Esophagus muscularis mucosa (tissue), 4 donors: Measurements from ENCODE around the gene HAUS8. TPM values are rescaled to one million over a fixed set of nuclear protein-coding genes. Genes with fewer than 3 reads are reported as not detected.

Experiments used
- DNase-seq: peaks from one replicate; pipeline ENCODE4 v3.0.0-alpha.2; 2017; ENCODE audit errors: extremely low spot score
- H3K27ac ChIP-seq, 4 donors: fragments of 200-600 bp; sonication (generic); replicated peaks in 1 of 4; 1 replicate in 3 of 4; 2 replicates in 1 of 4; pipeline ENCODE4 v1.5.1; 2016 to 2019; ENCODE audit warnings: mild to moderate bottlenecking in 1 of 4
- H3K27me3 ChIP-seq, 4 donors: fragments of 200-600 bp; sonication (generic); one replicate each; pipeline versions ENCODE4 v1.5.1 to v1.6.0; 2016 to 2019
- H3K36me3 ChIP-seq, 4 donors: fragments of 200-600 bp; sonication (generic); one replicate each; pipeline ENCODE4 v1.5.1; 2016 to 2019
- H3K4me1 ChIP-seq, 4 donors: fragments of 200-600 bp; sonication (generic); one replicate each; pipeline ENCODE4 v1.5.1; 2016 to 2019
- H3K4me3 ChIP-seq, 4 donors: fragments of 200-600 bp; sonication (generic); 1 replicate in 2 of 4; 2 replicates in 2 of 4; pipeline ENCODE4 v1.5.1; 2016 to 2019; ENCODE audit warnings: mild to moderate bottlenecking in 4 of 4, moderate library complexity in 1 of 4
- H3K9me3 ChIP-seq, 4 donors: fragments of 200-600 bp; sonication (generic); 1 replicate in 3 of 4; 2 replicates in 1 of 4; pipeline ENCODE4 v1.5.1; 2016 to 2019
- CTCF ChIP-seq, 3 experiments: fragments of 200-600 bp in 2 of 3; fragments of 450-650 bp in 1 of 3; sonication (generic) in 2 of 3; IDR thresholded peaks; one replicate each; pipeline ENCODE4 v1.5.1; 2017 to 2019; ENCODE audit warnings: antibody characterized with exemption in 3 of 3, mild to moderate bottlenecking in 2 of 3, moderate library complexity in 1 of 3
- EP300 ChIP-seq: sonication (generic); formaldehyde crosslinking; IDR thresholded peaks from one replicate; pipeline ENCODE4 v1.6.1; 2017; ENCODE audit warnings: antibody characterized with exemption
- POLR2A ChIP-seq: fragments of 450-650 bp; IDR thresholded peaks from one replicate; pipeline ENCODE4 v1.6.1; 2017; ENCODE audit warnings: antibody characterized with exemption, moderate library complexity, mild to moderate bottlenecking, low read depth
- POLR2AphosphoS5 ChIP-seq, 2 donors: sonication (generic); formaldehyde crosslinking; IDR thresholded peaks; one replicate each; pipeline ENCODE4 v1.6.1; 2017; ENCODE audit warnings: antibody characterized with exemption in 2 of 2
- WGBS: methylation state at CpG from one replicate; pipeline ENCODE4 v1.1.5; 2018; 5-methylcytosine and 5-hydroxymethylcytosine counted together
- intact Hi-C: fragments of 100-400 bp; cut with DNase I; formaldehyde crosslinking; loops from one replicate; pipeline ENCODE4 v1.15.1; 2023
- total RNA-seq, 4 donors: library from RNA; depleted of rRNA; stranded (reverse); fragments of >200 nt; gene quantifications; one replicate each; pipeline versions ENCODE4 v1.1.0 to v1.2.1, GENCODE V29; 2016

Gene HAUS8
- total RNA-seq, 4 donors from 2014 or later: 3.3 to 6.6 (median 4.6) TPM

- no peaks in the 10 kb centered on the region for H3K27me3 ChIP-seq
- 73% methylated on average over 3 of the region's 4 CpGs for WGBS
- peak overlapping the region; percentile 39 to 55 (median 46) for H3K4me3 ChIP-seq
- H3K27ac ChIP-seq: peak overlapping the region; percentile 86 to 89 (median 88)
- peaks cover 0 to 7% (median 0%) of the 10 kb centered on the region in 4 donors for H3K36me3 ChIP-seq
- intact Hi-C loops: no loop called here
- H3K4me1 ChIP-seq: peaks cover 53 to 82% (median 78%) of the 10 kb centered on the region in 4 donors
- no peaks in the 10 kb centered on the region for H3K9me3 ChIP-seq
- TF ChIP-seq CTCF (IDR thresholded peaks at IDR 0.05) (no peak), POLR2A (no peak), EP300 (no peak), POLR2AphosphoS5 (IDR thresholded peaks at IDR 0.05) (no peak)
- no peak for DNase-seq
Observed at GRCh38 chr19:17080440-17080801, 5.2 kb upstream of the HAUS8 start.

GRCh38 chr19:17079710-17080439 is 4.6 kb upstream of the HAUS8 start:
- Histone ChIP-seq H3K27me3 (no peaks in the 10 kb centered on the region), H3K4me3 (peak overlapping the region; percentile 39 to 55 (median 46)), H3K36me3 (peaks cover 0 to 7% (median 0%) of the 10 kb centered on the region in 4 donors), H3K9me3 (no peaks in the 10 kb centered on the region), H3K27ac (peak overlapping the region; percentile 86 to 89 (median 88)), H3K4me1 (peaks cover 53 to 77% (median 72%) of the 10 kb centered on the region in 4 donors)
- DNase-seq: peak; percentile 95
- TF ChIP-seq POLR2AphosphoS5 (IDR thresholded peaks at IDR 0.05) (peak; percentile 62 to 77), CTCF (IDR thresholded peaks at IDR 0.05) (peak in 2 of 3 experiments; percentile 63 to 73), EP300 (no peak), POLR2A (no peak)
- intact Hi-C loops: loop anchor here (5.0 to 10.0 kb wide), 2 partner anchors 57 to 135 kb away; partner anchors contain the start of gene USE1
- 20% methylated on average over 21 of the region's 28 CpGs for WGBS

DNA sequence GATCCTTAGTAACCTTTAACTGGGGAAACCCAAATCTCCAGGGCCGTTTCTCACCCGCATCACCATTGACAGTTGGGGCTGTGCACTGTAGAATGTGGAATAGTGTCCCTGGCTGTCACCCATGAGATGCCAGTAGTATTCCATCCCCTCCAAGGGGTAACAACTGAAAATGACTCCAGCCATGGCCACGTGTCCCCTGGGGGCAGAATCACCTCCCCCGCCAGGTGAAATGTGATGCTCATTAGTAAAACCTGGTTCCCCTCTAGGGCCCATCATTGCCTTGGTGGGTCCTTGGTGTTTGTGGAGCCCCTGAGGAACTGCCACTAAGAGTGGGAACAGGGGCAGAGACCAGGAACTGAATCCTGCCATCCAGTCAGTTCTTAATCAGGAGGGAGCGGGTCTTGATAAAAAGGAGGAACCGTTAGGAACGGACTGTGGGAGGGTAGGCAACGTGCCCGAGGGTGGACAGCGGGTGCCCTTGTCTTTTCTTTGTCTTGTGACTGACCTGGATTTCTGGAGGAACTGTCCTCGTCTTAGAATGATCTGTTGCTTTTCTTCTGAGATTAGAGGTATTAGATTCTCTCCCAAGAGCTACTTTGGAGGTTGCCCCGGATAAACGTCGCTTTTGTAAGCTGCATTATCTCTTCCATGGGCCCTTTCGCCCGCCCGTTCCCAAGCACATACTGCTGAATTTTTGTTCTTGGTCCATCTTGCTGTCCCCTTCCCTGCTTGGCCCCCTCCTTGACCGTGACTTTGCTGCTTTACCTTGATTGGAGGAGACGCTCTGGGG is 3.9 kb upstream of the HAUS8 start:
- peaks cover 59 to 78% (median 75%) of the 10 kb centered on the region in 4 donors for H3K4me1 ChIP-seq

GRCh38 chr19:17078036-17078919 is 3.0 kb upstream of the HAUS8 start:
- H3K9me3 ChIP-seq: no peaks in the 10 kb centered on the region
- WGBS: 82% methylated on average over 19 of the region's 19 CpGs
- peak overlapping the region; percentile 86 to 89 (median 88) for H3K27ac ChIP-seq
- no peak overlapping the region for H3K4me3 ChIP-seq
- H3K36me3 ChIP-seq: peaks cover 0 to 7% (median 0%) of the 10 kb centered on the region in 4 donors
- peaks cover 62 to 87% (median 81%) of the 10 kb centered on the region in 4 donors for H3K4me1 ChIP-seq
- no peak for TF ChIP-seq CTCF (IDR thresholded peaks at IDR 0.05)
- TF ChIP-seq POLR2AphosphoS5 (IDR thresholded peaks at IDR 0.05): no peak
- no peak for TF ChIP-seq EP300
- intact Hi-C loops: loop anchor here (5.0 to 10.0 kb wide), 2 partner anchors 59 to 137 kb away; partner anchors contain the start of gene USE1
- DNase-seq: no peak
- no peaks in the 10 kb centered on the region for H3K27me3 ChIP-seq

More for the DNA sequence above, 3.9 kb upstream of the HAUS8 start:
- Histone ChIP-seq H3K27me3 (no peaks in the 10 kb centered on the region), H3K4me3 (peak overlapping the region; percentile 39 to 55 (median 46)), H3K9me3 (no peaks in the 10 kb centered on the region), H3K27ac (peak overlapping the region; percentile 86 to 89 (median 88)), H3K36me3 (peaks cover 0 to 7% (median 0%) of the 10 kb centered on the region in 4 donors)
- TF ChIP-seq EP300 (no peak), POLR2AphosphoS5 (IDR thresholded peaks at IDR 0.05) (peak in 1 of 2 donors; percentile 20)
- intact Hi-C loops: loop anchor here (5.0 to 10.0 kb wide), 2 partner anchors 58 to 136 kb away; partner anchors contain the start of gene USE1
- no peak for DNase-seq
- WGBS: 64% methylated on average over 16 of the region's 19 CpGs
